GM13976 (cell line): Measurements from ENCODE around the gene ZNF532.
A peak's percentile ranks its signal among the peaks of the same experiment; 100 is the strongest.

ENCODE experiments used
- DNase-seq: peaks from one replicate; pipeline ENCODE4 v3.0.0; 2012; ENCODE audit warnings: low spot score
- in situ Hi-C: fragments of 300-500 bp; cut with MboI; formaldehyde crosslinking; loops from one replicate; pipeline ENCODE4 v1.12.0; 2022; ENCODE audit warnings: low sequenced_read_pairs, mixed read lengths, inconsistent platforms; ENCODE audit not compliant: unreplicated experiment
- TF ChIP-seq, protein P1 (sequence below): IDR thresholded peaks from 2 replicates; pipeline ENCODE4 v1.5.1; 2012; ENCODE audit warnings: borderline replicate concordance, mild to moderate bottlenecking; ENCODE audit not compliant: insufficient read depth; ENCODE audit errors: extremely low read depth, missing control alignments, control extremely low read depth

The ZNF532 gene

DNA sequence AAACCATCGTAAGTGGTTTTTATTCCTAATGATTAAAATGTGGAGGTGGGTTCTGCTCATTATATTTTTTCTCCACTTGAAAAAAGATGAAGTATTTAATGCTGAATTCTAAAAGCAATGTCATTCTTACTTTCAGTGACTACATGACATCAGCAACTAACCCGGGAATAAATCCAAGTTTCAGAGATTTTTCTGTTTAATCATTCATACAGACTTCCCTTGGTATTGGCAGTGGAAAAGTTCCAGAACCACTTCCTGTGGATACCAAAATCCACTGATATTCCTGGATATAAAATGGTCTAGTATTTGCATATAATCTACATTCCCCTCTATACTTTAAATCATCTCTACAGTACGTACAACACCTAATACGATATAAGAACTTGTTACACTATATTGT lies 128.6 kb downstream of the ZNF532 start:
- DNase-seq: no peak
- TF ChIP-seq, protein P1, sequence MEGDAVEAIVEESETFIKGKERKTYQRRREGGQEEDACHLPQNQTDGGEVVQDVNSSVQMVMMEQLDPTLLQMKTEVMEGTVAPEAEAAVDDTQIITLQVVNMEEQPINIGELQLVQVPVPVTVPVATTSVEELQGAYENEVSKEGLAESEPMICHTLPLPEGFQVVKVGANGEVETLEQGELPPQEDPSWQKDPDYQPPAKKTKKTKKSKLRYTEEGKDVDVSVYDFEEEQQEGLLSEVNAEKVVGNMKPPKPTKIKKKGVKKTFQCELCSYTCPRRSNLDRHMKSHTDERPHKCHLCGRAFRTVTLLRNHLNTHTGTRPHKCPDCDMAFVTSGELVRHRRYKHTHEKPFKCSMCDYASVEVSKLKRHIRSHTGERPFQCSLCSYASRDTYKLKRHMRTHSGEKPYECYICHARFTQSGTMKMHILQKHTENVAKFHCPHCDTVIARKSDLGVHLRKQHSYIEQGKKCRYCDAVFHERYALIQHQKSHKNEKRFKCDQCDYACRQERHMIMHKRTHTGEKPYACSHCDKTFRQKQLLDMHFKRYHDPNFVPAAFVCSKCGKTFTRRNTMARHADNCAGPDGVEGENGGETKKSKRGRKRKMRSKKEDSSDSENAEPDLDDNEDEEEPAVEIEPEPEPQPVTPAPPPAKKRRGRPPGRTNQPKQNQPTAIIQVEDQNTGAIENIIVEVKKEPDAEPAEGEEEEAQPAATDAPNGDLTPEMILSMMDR: no peak
- in situ Hi-C loops: no loop called here

DNA sequence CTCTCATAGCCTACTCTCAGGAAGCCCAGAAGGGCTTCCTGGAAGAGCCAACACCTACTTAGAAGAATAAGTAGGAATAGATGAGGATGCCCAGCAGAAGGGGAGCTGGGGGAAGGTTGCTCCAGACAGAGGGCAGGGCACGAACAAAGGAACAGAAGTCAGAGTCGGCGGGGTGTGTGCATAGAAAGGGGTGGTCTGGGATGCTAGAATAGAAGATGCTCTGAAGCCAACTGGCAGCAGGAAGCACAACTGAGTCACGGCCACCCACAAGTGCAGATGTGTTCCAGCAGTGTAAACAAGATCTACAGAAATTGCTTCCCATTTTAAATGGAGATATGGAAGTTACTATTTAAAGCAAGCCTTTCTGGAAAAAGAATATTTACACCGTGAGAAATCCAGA lies 131.0 kb downstream of the ZNF532 start:
- TF ChIP-seq, protein P1: no peak
- DNase-seq: no peak
- in situ Hi-C loops: no loop called here

- in situ Hi-C loops: no loop called here
- TF ChIP-seq, protein P1: no peak
- no peak for DNase-seq
These were observed 131.5 kb downstream of the ZNF532 start for GRCh38 chr18:58996131-58996641.

DNA sequence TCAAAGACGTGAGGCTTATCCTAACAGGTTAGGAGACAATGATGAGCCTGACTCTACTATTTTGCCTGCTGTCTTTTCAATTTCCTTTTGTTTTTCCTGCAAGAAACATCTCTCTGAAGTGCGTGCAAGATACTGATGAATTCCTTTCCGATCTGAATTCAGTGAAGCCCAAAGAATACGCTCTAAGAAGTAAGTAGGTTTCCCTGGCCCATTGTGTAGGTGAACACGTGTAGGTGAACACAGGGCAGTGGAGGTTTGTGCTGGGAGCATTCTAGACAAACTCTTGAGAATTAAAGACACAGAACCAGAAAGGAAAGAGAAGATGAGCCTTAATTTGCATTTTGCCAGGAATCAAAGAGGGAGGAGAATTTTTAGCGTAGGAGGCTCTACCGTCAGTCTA lies 132.0 kb downstream of the ZNF532 start:
- in situ Hi-C loops: no loop called here
- DNase-seq: no peak
- TF ChIP-seq, protein P1: no peak

GRCh38 chr18:58997811-58998337 lies 133.2 kb downstream of the ZNF532 start:
- TF ChIP-seq, protein P1: no peak
- in situ Hi-C loops: no loop called here
- DNase-seq: no peak

DNA sequence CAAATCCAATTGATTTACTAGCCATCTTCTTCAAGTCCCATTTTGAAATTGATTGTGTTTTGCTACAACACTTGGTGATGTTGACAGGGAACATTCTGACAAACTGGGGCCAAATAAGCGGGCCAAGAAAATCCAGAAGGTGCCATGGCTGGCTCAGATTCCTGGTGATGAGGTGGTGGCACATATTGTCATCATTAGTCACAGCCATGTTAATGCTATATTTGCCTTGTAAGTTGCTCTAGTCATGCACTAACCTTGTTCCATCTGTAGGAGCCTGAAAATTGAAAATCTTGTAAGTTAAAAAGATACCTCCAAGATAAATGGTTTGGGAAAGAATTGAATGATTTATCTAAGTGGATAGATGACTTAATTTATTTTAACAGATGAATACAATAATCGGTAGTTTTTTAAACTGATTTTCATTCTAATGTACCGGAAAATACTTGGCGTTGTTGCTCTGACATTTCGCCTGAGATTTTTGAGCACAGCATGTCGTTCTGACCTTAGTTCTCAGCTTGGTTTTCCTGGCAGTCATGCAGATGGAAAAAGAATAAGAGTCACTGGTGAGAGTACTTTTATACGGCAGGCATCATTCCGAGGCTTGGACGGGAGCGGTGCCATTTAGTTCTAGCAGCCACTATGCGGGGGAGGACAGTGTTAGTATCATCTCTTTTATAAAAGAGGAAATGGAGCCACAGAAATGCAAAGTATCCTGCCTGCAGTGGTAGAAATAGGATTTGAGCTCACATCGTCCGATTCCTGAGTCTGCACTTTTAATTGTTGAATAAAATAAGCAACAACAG lies 133.9 kb downstream of the ZNF532 start:
- peak; percentile 32 for DNase-seq
- TF ChIP-seq, protein P1: no peak
- in situ Hi-C loops: no loop called here
